PC-9 (cell line): ENCODE data around the gene GLDN. TPM values are rescaled to one million over a fixed set of nuclear protein-coding genes. Genes with fewer than 3 reads are reported as not detected.

Experiments used
- BruUV-seq: library from RNA; stranded (reverse); fragments of 400-500 nt; replicated peaks from 2 replicates; lab custom pipeline; 2021; lab: Mats Ljungman, UMichigan
- CTCF ChIA-PET: fragments of 300-600 bp; sonication (Branson Sonifier 250); formaldehyde crosslinking; loops from one replicate; lab custom pipeline; 2022; ENCODE audit warnings: antibody characterized with exemption; lab: Charles Lee
- POLR2A ChIA-PET: fragments of 300-600 bp; sonication (Branson Sonifier 250); formaldehyde crosslinking; loops from one replicate; lab custom pipeline; 2022; ENCODE audit warnings: antibody characterized with exemption; ENCODE audit not compliant: unreplicated experiment; lab: Charles Lee
- DNase-seq, 2 experiments: peaks; one replicate each; pipeline versions ENCODE4 v3.0.0 to v3.0.0-alpha.2; 2015 to 2022; ENCODE audit warnings: mixed read lengths in 1 of 2
- H2AFZ ChIP-seq: fragments of 200-600 bp; sonication (generic); 2 replicates; pipeline ENCODE4 v1.8.1; 2017; ENCODE audit warnings: antibody characterized with exemption
- H3F3A ChIP-seq: fragments of 200-600 bp; sonication (generic); 2 replicates; pipeline ENCODE4 v1.8.1; 2017; ENCODE audit warnings: antibody characterized with exemption, mild to moderate bottlenecking, low read depth; ENCODE audit not compliant: insufficient read depth
- H3K27ac ChIP-seq: fragments of 200-600 bp; sonication (generic); 2 replicates; pipeline ENCODE4 v1.6.1; 2016; ENCODE audit warnings: mixed run types
- H3K27me3 ChIP-seq: fragments of 200-600 bp; sonication (generic); 2 replicates; pipeline ENCODE4 v1.6.1; 2016; ENCODE audit warnings: low read depth, mixed run types; ENCODE audit not compliant: insufficient read depth
- H3K36me3 ChIP-seq: fragments of 200-600 bp; sonication (generic); 2 replicates; pipeline ENCODE4 v1.6.1; 2016; ENCODE audit warnings: low read depth, mixed run types
- H3K4me1 ChIP-seq: fragments of 200-600 bp; sonication (generic); replicated peaks from 2 replicates; pipeline ENCODE4 v1.6.1; 2016; ENCODE audit warnings: mixed run types; ENCODE audit not compliant: insufficient read depth
- H3K4me2 ChIP-seq: fragments of 200-600 bp; sonication (generic); 2 replicates; pipeline ENCODE4 v1.6.1; 2017; ENCODE audit warnings: mixed run types
- H3K4me3 ChIP-seq: fragments of 200-600 bp; sonication (generic); 2 replicates; pipeline ENCODE4 v1.6.1; 2016; ENCODE audit warnings: mixed run types
- H3K79me2 ChIP-seq: fragments of 200-600 bp; sonication (generic); 2 replicates; pipeline ENCODE4 v1.6.1; 2017; ENCODE audit warnings: low read depth, mixed run types
- H3K9me2 ChIP-seq: fragments of 200-600 bp; sonication (generic); 2 replicates; pipeline ENCODE4 v1.8.1; 2017; ENCODE audit warnings: mild to moderate bottlenecking; ENCODE audit not compliant: insufficient read depth
- H3K9me3 ChIP-seq: fragments of 200-600 bp; sonication (generic); 2 replicates; pipeline ENCODE4 v1.8.1; 2016; ENCODE audit warnings: low read depth; ENCODE audit not compliant: insufficient read depth
- H4K20me1 ChIP-seq: fragments of 200-600 bp; sonication (generic); 2 replicates; pipeline ENCODE4 v1.8.1; 2017; ENCODE audit not compliant: insufficient read depth
- CTCF ChIP-seq: fragments of 200-600 bp; sonication (generic); conservative IDR thresholded peaks from 2 replicates; pipeline ENCODE4 v1.6.1; 2017; ENCODE audit warnings: mixed run types, antibody characterized with exemption, mild to moderate bottlenecking, moderate library complexity
- EZH2 ChIP-seq: fragments of 200-600 bp; sonication (generic); IDR thresholded peaks from 2 replicates; pipeline ENCODE4 v1.8.0; 2017; ENCODE audit warnings: antibody characterized with exemption, low read depth
- intact Hi-C: fragments of 100-400 bp; cut with micrococcal nuclease; formaldehyde crosslinking; loops from one replicate; pipeline ENCODE4 v1.10.0; 2022; ENCODE audit not compliant: unreplicated experiment
- total RNA-seq: library from RNA; stranded (reverse); gene quantifications from 2 replicates; pipeline ENCODE4 v1.2.3, GENCODE V29; 2021

GLDN gene
- total RNA-seq, 1 experiment from 2014 or later = not detected

DNA sequence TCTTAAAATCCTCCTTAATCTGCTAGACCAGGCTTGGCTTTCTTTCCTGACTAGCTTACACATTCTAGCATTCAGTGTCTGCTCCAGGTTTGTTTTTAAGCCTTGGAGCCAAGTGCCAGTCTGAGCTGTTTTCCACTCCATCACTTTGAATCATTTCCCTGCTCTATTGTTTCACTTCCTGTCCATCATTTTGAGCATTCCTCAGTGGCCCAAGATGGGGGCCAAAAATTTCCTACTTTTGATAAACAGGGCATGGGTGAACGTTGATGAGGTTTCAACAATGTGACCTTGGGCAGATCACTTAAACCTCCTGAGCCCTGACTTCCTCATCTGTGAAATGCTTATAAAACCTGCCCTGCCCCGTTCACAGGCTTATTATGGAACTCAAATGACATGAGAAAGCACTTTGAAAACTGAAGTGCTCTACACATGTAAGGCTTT, 7.4 kb upstream of the GLDN start:
- DNase-seq = no peak
- H3K27ac ChIP-seq = no peak overlapping the region
- H3F3A ChIP-seq = no peaks in the 10 kb centered on the region
- no peak overlapping the region for H3K4me2 ChIP-seq
- intact Hi-C loops = no loop called here
- no peaks in the 10 kb centered on the region for H3K9me3 ChIP-seq
- no peaks in the 10 kb centered on the region for H3K4me1 ChIP-seq
- H3K9me2 ChIP-seq = no peaks in the 10 kb centered on the region
- no TSS peak for BruUV-seq
- no peaks in the 10 kb centered on the region; the same call in 1 of the 2 replicates for H3K27me3 ChIP-seq
- H2AFZ ChIP-seq = no peak overlapping the region
- POLR2A ChIA-PET = no interaction called here
- no peaks in the 10 kb centered on the region for H4K20me1 ChIP-seq
- H3K79me2 ChIP-seq = no peaks in the 10 kb centered on the region
- no peaks in the 10 kb centered on the region for H3K36me3 ChIP-seq
- H3K4me3 ChIP-seq = no peak overlapping the region
- TF ChIP-seq EZH2 (no peak), CTCF (no peak)
- CTCF ChIA-PET = no interaction called here

DNA sequence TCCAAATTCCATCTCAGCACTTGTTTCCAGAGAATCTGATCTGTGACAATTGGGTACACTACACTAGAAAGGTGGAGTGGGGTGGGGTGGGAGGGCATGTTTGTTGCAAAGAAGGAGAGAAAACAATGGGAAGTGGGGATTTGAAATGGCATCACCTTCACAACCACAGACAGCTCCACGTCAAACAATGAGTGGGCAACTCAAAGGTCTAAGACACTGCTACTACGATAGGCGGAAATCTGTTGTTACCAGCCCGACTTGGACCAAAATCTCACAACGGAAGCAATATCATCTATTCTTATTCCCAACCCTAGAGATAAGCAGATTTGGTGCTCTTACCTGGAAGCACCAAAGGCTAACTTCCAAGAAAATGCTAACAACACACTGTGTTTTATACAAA, 6.4 kb upstream of the GLDN start:
- Histone ChIP-seq H2AFZ (no peak overlapping the region), H3K4me1 (no peaks in the 10 kb centered on the region), H4K20me1 (no peaks in the 10 kb centered on the region), H3K27me3 (no peaks in the 10 kb centered on the region; the same call in 1 of the 2 replicates), H3K36me3 (no peaks in the 10 kb centered on the region), H3K27ac (no peak overlapping the region), H3K4me2 (no peak overlapping the region), H3K79me2 (no peaks in the 10 kb centered on the region), H3F3A (no peaks in the 10 kb centered on the region), H3K4me3 (no peak overlapping the region), H3K9me2 (no peaks in the 10 kb centered on the region), H3K9me3 (no peaks in the 10 kb centered on the region)
- intact Hi-C loops = no loop called here
- no TSS peak for BruUV-seq
- TF ChIP-seq CTCF (no peak), EZH2 (no peak)
- DNase-seq = no peak
- POLR2A ChIA-PET = no interaction called here
- CTCF ChIA-PET = no interaction called here

GRCh38 chr15:51335538-51336410, 5.7 kb upstream of the GLDN start:
- TF ChIP-seq EZH2 = no peak
- TF ChIP-seq CTCF = no peak

More at GRCh38 chr15:51335538-51336410, 5.7 kb upstream of the GLDN start:
- POLR2A ChIA-PET = no interaction called here
- Histone ChIP-seq H3K9me2 (no peaks in the 10 kb centered on the region), H2AFZ (no peak overlapping the region), H3K27ac (no peak overlapping the region), H3K4me3 (no peak overlapping the region), H4K20me1 (no peaks in the 10 kb centered on the region), H3F3A (no peaks in the 10 kb centered on the region), H3K9me3 (no peaks in the 10 kb centered on the region), H3K4me2 (no peak overlapping the region), H3K4me1 (no peaks in the 10 kb centered on the region), H3K36me3 (no peaks in the 10 kb centered on the region), H3K79me2 (no peaks in the 10 kb centered on the region), H3K27me3 (no peaks in the 10 kb centered on the region; the same call in 1 of the 2 replicates)
- intact Hi-C loops = no loop called here
- DNase-seq = no peak
- CTCF ChIA-PET = no interaction called here
- BruUV-seq = no TSS peak
